ENCODE results near the gene TARS3.
"Not testable (repeated sequence)": the region's sequence is repeated elsewhere in the genome, so short reads cannot be mapped to it uniquely, and the experiment has no call there.

The TARS3 gene

GRCh38 chr15:101697488-101697887, 26.8 kb downstream of the TARS3 start:
- DNase-seq = no peak

- DNase-seq = no peak
Measured at GRCh38 chr15:101696829-101697228, 27.4 kb downstream of the TARS3 start.

- DNase-seq = no peak
Measured at GRCh38 chr15:101694261-101694660, 30.0 kb downstream of the TARS3 start.

GRCh38 chr15:101692801-101693598, 31.3 kb downstream of the TARS3 start:
- no peak for DNase-seq

GRCh38 chr15:101689901-101690300, 34.4 kb downstream of the TARS3 start:
- DNase-seq = no peak

GRCh38 chr15:101686718-101687117, 37.6 kb downstream of the TARS3 start:
- DNase-seq = no peak

- DNase-seq = no peak
Measured at GRCh38 chr15:101684877-101685276, 39.4 kb downstream of the TARS3 start.

GRCh38 chr15:101684384-101684783, 39.9 kb downstream of the TARS3 start:
- no peak for DNase-seq

- no peak for DNase-seq
Measured at GRCh38 chr15:101679806-101680205, 44.5 kb downstream of the TARS3 start.

- no peak for DNase-seq
Measured at GRCh38 chr15:101676921-101677329, 47.3 kb downstream of the TARS3 start.

- DNase-seq = no peak
Measured at GRCh38 chr15:101675796-101676582, 48.3 kb downstream of the TARS3 start.

GRCh38 chr15:101675015-101675414, 49.3 kb downstream of the TARS3 start:
- no peak for DNase-seq

GRCh38 chr15:101672298-101672697, 52.0 kb downstream of the TARS3 start:
- DNase-seq = no peak

- DNase-seq = no peak
Measured at GRCh38 chr15:101669744-101670143, 54.5 kb downstream of the TARS3 start.

- no peak for DNase-seq
Measured at GRCh38 chr15:101667881-101668280, 56.4 kb downstream of the TARS3 start.

- DNase-seq = no peak
Measured at GRCh38 chr15:101664303-101664913, 59.9 kb downstream of the TARS3 start.

- DNase-seq = no peak
Measured at GRCh38 chr15:101662203-101662602, 62.1 kb downstream of the TARS3 start.

- no peak for DNase-seq
Measured at GRCh38 chr15:101660005-101660404, 64.3 kb downstream of the TARS3 start.

GRCh38 chr15:101657968-101658784, 66.1 kb downstream of the TARS3 start:
- DNase-seq = peak; percentile 61

- DNase-seq = no peak
Measured at GRCh38 chr15:101657171-101657570, 67.1 kb downstream of the TARS3 start.

GRCh38 chr15:101654624-101655337, 69.5 kb downstream of the TARS3 start:
- DNase-seq = not testable (repeated sequence)

GRCh38 chr15:101654171-101654570, 70.1 kb downstream of the TARS3 start:
- DNase-seq = no peak

Measured in NCI-H2029 (cell line).